HL-60 (cell line): Measurements from ENCODE around the gene COPZ1.

Experiments used
- DNase-seq, 2 experiments: peaks; one replicate each; pipeline ENCODE4 v3.0.0-alpha.2; 2010 to 2020; ENCODE audit warnings: low read depth in 1 of 2, low spot score in 1 of 2
- H3K27ac ChIP-seq: fragments of 250-450 bp; sonication (Bioruptor Pico); replicated peaks from 2 replicates; pipeline ENCODE4 v1.5.1; 2020; ENCODE audit warnings: mild to moderate bottlenecking, moderate library complexity
- H3K27me3 ChIP-seq: fragments of 250-450 bp; sonication (Bioruptor Pico); 2 replicates; pipeline ENCODE4 v1.5.1; 2021; ENCODE audit warnings: mild to moderate bottlenecking, moderate library complexity; ENCODE audit not compliant: insufficient read depth, poor library complexity, severe bottlenecking
- H3K4me3 ChIP-seq: replicated peaks from 2 replicates; pipeline ENCODE4 v1.5.1; 2011; ENCODE audit warnings: mild to moderate bottlenecking, control low read depth, low read length; ENCODE audit not compliant: insufficient read depth
- CTCF ChIP-seq: IDR thresholded peaks from one replicate; pipeline ENCODE4 v1.5.1; 2011; ENCODE audit warnings: low read length, control low read depth, inconsistent platforms; ENCODE audit not compliant: insufficient read depth
- GABPA ChIP-seq: IDR thresholded peaks from 2 replicates; pipeline ENCODE4 v1.6.1; 2012; ENCODE audit warnings: low read depth
- POLR2AphosphoS5 ChIP-seq: IDR thresholded peaks from 2 replicates; pipeline ENCODE4 v1.6.1; 2012; ENCODE audit warnings: low read depth
- REST ChIP-seq: IDR thresholded peaks from 2 replicates; pipeline ENCODE4 v1.6.1; 2012; ENCODE audit warnings: low read depth; ENCODE audit not compliant: insufficient replicate concordance
- SPI1 ChIP-seq: IDR thresholded peaks from 2 replicates; pipeline ENCODE4 v1.6.1; 2012; ENCODE audit warnings: low read depth, mild to moderate bottlenecking, borderline replicate concordance

Gene COPZ1

GRCh38 chr12:54397157-54397556, 72.2 kb downstream of the COPZ1 start:
- Histone ChIP-seq H3K27me3 (no peaks in the 10 kb centered on the region), H3K27ac (no peak overlapping the region), H3K4me3 (no peak overlapping the region)
- TF ChIP-seq REST (no peak), SPI1 (no peak), POLR2AphosphoS5 (no peak), CTCF (no peak), GABPA (no peak)
- DNase-seq = no peak

GRCh38 chr12:54398218-54398617, 73.3 kb downstream of the COPZ1 start:
- Histone ChIP-seq H3K4me3 (no peak overlapping the region), H3K27ac (no peak overlapping the region), H3K27me3 (no peaks in the 10 kb centered on the region)
- TF ChIP-seq GABPA (no peak), CTCF (no peak), SPI1 (no peak), REST (no peak), POLR2AphosphoS5 (no peak)
- no peak for DNase-seq

GRCh38 chr12:54398995-54399793, 74.3 kb downstream of the COPZ1 start:
- TF ChIP-seq POLR2AphosphoS5 = peak; percentile 56
- TF ChIP-seq CTCF = peak; percentile 94
- TF ChIP-seq SPI1 = no peak
- no peak for TF ChIP-seq GABPA
- Histone ChIP-seq H3K4me3 (no peak overlapping the region), H3K27ac (no peak overlapping the region), H3K27me3 (no peaks in the 10 kb centered on the region)
- DNase-seq = peak in 1 of 2 experiments; percentile 90

GRCh38 chr12:54401119-54401518, 76.2 kb downstream of the COPZ1 start:
- no peak overlapping the region for H3K27ac ChIP-seq
- DNase-seq = no peak
- TF ChIP-seq CTCF (no peak), REST (no peak), SPI1 (no peak), POLR2AphosphoS5 (0 out of 2 replicates have a peak, but pooled peaks have one; percentile 8), GABPA (no peak)
- no peak overlapping the region for H3K4me3 ChIP-seq
- H3K27me3 ChIP-seq = no peaks in the 10 kb centered on the region
